Nephron (organoid): ENCODE measurements around the gene SHKBP1.

Experiments
- H3K27ac Mint-ChIP-seq, 3 experiments: 2 replicates each; pipeline ENCODE4 v1.8.0; 2020; ENCODE audit warnings: mixed read lengths in 3 of 3, mild to moderate bottlenecking in 2 of 3, moderate library complexity in 1 of 3
- H3K27me3 Mint-ChIP-seq: 2 replicates; pipeline ENCODE4 v1.8.0; 2021; ENCODE audit warnings: low read depth, mild to moderate bottlenecking, moderate library complexity, mixed read lengths
- H3K36me3 Mint-ChIP-seq: 2 replicates; pipeline ENCODE4 v1.8.0; 2020; ENCODE audit warnings: low read depth, mixed read lengths
- H3K4me1 Mint-ChIP-seq: 2 replicates; pipeline ENCODE4 v1.8.0; 2020; ENCODE audit warnings: mixed read lengths
- H3K4me3 Mint-ChIP-seq, 3 experiments: 2 replicates each; pipeline ENCODE4 v1.8.0; 2020; ENCODE audit warnings: mild to moderate bottlenecking in 3 of 3, mixed read lengths in 3 of 3, moderate library complexity in 2 of 3
- H3K9me3 Mint-ChIP-seq: 2 replicates; pipeline ENCODE4 v1.8.0; 2020; ENCODE audit warnings: mixed read lengths
- TF ChIP-seq, protein P1 (sequence below), 3 experiments: fragments of 200-600 bp; sonication (generic); IDR thresholded peaks; one replicate each; pipeline ENCODE4 v1.5.0; 2021; ENCODE audit warnings: antibody characterized with exemption in 3 of 3; ENCODE audit not compliant: unreplicated experiment in 3 of 3

Gene SHKBP1

DNA sequence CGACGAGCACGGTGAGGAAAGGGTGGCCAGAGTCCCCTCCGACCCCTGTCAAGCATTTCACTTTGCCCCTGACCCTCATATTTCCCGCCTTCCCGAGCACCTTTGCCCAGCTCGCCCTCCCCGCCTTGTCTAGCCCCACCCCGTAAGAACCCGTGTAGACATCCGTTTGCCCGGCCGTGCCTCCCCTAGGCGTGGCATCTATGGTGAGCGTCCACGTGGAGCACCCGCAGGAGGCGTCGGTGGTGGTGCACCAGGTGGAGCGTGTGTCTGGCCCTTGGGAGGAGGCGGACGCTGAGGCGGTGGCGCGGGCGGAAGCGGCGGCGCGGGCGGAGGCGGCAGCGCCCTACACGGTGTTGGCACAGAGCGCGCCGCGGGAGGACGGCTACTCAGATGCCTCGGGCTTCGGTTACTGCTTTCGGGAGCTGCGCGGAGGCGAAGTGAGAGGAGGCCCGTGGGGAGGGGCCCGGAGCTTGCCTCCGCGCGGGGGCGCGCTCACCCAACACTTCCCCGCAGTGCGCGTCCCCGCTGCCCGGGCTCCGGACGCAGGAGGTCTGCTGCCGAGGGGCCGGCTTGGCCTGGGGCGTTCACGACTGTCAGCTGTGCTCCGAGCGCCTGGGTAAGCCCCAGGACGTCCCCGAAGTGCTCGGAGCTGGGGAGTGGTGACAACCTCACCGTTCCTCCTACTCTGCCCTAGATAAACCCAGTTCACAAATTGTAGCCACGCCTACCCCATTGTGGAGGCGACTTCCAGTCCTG is 28.7 kb downstream of the SHKBP1 start:
- peaks cover 35% of the 10 kb centered on the region for H3K27me3 Mint-ChIP-seq
- TF ChIP-seq, protein P1, sequence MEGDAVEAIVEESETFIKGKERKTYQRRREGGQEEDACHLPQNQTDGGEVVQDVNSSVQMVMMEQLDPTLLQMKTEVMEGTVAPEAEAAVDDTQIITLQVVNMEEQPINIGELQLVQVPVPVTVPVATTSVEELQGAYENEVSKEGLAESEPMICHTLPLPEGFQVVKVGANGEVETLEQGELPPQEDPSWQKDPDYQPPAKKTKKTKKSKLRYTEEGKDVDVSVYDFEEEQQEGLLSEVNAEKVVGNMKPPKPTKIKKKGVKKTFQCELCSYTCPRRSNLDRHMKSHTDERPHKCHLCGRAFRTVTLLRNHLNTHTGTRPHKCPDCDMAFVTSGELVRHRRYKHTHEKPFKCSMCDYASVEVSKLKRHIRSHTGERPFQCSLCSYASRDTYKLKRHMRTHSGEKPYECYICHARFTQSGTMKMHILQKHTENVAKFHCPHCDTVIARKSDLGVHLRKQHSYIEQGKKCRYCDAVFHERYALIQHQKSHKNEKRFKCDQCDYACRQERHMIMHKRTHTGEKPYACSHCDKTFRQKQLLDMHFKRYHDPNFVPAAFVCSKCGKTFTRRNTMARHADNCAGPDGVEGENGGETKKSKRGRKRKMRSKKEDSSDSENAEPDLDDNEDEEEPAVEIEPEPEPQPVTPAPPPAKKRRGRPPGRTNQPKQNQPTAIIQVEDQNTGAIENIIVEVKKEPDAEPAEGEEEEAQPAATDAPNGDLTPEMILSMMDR (IDR thresholded peaks at IDR 0.05; ENCODE audit: unreplicated experiment in 3 of 3), result no peak
- peaks cover 4% of the 10 kb centered on the region for H3K36me3 Mint-ChIP-seq
- peak overlapping the region; percentile 61 to 85 (median 64) for H3K27ac Mint-ChIP-seq
- H3K4me3 Mint-ChIP-seq, result peak overlapping the region; percentile 84 to 87 (median 84)
- no peaks in the 10 kb centered on the region for H3K9me3 Mint-ChIP-seq
- peaks cover 51% of the 10 kb centered on the region for H3K4me1 Mint-ChIP-seq

DNA sequence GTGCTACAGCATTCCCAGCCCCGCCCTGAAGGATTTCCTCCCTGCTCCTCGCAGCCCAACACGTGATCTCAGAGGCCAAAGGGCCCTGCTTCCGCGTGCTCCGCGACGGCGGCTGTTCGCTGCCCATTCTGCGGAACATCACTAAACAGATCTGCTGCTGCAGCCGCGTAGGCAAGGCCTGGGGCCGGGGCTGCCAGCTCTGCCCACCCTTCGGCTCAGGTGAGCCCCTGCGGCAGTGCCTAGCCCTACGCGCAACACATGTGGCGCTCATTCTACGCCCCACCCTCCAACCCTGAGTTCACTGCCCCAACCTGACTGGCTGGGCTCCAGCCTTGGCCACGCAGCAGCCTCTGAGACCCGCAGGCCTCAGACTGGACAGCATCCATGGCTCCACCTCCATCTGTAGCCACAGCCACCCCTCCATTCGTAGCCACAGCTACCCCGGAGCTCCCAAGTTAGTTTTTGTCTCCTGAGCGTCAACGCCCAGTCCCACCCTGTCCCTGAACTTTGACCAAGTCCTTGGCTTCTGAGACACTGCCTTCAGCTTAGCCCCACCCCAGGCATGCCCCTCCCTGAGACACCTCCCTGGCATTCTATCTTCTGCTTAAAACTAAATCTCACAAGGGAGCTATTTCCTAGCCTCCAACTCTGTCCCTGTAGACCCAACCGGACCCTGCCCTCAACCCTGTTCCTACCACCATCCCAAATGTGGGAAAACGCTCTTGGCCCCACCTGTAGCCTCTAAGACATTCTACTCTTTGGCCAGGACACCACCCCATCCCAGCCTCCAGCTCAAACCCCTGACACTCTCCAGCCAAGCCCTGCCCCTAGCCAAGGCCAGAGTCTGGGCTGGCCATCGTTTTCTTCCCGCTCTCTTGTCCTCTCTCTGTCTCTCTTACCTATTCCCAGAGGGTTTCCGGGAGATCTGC is 30.9 kb downstream of the SHKBP1 start:
- Mint-ChIP-seq H3K27ac (peak overlapping the region in 2 of 3 experiments; percentile 24 to 75), H3K27me3 (peaks cover 37% of the 10 kb centered on the region), H3K9me3 (no peaks in the 10 kb centered on the region), H3K4me3 (peak overlapping the region in 2 of 3 experiments; percentile 50 to 67), H3K4me1 (peaks cover 50% of the 10 kb centered on the region), H3K36me3 (peaks cover 13% of the 10 kb centered on the region)
- TF ChIP-seq, protein P1 (IDR thresholded peaks at IDR 0.05; ENCODE audit: unreplicated experiment in 3 of 3), result no peak

DNA sequence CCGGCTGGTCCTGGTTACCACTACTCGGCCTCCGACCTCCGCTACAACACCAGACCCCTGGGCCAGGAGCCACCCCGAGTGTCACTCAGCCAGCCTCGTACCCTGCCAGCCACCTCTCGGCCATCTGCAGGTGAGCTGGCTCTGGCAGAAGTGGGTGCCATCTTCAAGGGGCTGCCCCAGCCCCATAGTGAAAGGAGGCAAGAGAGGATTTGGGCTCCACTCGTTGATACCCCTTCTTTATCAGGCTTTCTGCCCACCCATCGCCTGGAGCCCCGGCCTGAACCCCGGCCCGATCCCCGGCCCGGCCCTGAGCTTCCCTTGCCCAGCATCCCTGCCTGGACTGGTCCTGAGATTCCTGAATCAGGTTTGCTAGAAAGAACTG is 31.6 kb downstream of the SHKBP1 start:
- peaks cover 15% of the 10 kb centered on the region for H3K36me3 Mint-ChIP-seq
- H3K4me3 Mint-ChIP-seq, result peak overlapping the region in 2 of 3 experiments; percentile 29 to 66
- H3K9me3 Mint-ChIP-seq, result no peaks in the 10 kb centered on the region
- TF ChIP-seq, protein P1 (IDR thresholded peaks at IDR 0.05; ENCODE audit: unreplicated experiment in 3 of 3), result no peak
- peaks cover 40% of the 10 kb centered on the region for H3K27me3 Mint-ChIP-seq
- peaks cover 43% of the 10 kb centered on the region for H3K4me1 Mint-ChIP-seq
- peak overlapping the region in 1 of 3 experiments; percentile 48 for H3K27ac Mint-ChIP-seq

DNA sequence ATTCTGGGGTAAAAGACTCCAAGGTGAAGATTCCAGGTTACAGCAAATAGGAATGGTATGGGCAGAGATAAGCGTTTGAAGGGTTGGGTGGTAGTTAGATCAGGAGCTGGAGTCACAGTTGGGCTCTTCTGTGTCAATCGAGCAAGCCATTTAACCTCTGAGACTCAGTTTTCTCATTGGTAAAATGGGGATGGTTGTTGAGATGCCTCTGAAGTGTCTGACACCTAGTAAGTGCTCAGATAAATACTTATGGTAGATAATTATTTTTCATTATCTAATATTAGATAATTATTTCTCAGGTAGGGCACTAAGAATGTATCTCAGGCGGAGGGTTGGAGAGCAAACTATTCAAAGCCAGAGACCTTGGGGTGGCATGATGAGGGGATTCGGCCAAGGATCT is 32.3 kb downstream of the SHKBP1 start:
- H3K27me3 Mint-ChIP-seq, result peaks cover 38% of the 10 kb centered on the region
- H3K27ac Mint-ChIP-seq, result peak overlapping the region in 2 of 3 experiments; percentile 17 to 55
- H3K4me1 Mint-ChIP-seq, result peaks cover 38% of the 10 kb centered on the region
- H3K9me3 Mint-ChIP-seq, result no peaks in the 10 kb centered on the region
- peak overlapping the region; percentile 51 to 66 (median 65) for H3K4me3 Mint-ChIP-seq
- TF ChIP-seq, protein P1 (IDR thresholded peaks at IDR 0.05; ENCODE audit: unreplicated experiment in 3 of 3), result no peak
- H3K36me3 Mint-ChIP-seq, result peaks cover 15% of the 10 kb centered on the region

DNA sequence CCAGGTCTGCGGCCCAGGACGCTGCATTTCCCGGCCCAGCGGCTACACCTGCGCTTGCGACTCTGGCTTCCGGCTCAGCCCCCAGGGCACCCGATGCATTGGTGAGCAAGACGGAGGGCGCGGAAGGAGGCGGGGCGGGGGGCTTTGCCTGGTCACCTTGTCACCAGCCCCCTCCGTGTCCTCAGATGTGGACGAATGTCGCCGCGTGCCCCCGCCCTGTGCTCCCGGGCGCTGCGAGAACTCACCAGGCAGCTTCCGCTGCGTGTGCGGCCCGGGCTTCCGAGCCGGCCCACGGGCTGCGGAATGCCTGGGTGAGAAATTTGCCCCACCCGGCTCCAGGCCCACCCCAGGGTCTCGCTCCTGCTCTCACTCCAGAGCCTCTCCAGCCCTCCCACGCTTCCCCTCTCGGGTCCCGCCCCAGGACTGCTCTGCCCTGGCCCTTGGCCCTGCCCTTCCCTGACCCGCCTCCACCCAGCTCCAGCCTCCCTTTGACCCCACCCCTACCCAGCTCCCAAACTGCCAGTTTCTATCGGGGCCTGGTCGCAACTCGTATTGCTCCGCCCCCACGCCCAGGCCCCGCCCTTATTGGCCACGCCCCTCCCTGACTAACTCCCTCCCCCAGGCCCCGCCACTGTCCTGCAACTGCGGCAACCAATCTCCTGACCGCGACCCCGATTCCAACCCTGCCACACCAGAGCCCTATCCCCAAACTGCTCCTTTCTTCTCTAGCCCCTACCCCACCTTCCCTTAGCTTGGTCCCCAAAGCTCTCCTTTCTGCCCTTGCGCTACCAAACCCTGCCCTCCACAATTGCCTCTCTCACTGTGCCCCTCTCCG is 33.1 kb downstream of the SHKBP1 start:
- Mint-ChIP-seq H3K27me3 (peaks cover 38% of the 10 kb centered on the region), H3K36me3 (peaks cover 19% of the 10 kb centered on the region), H3K9me3 (no peaks in the 10 kb centered on the region), H3K27ac (peak overlapping the region; percentile 41 to 91 (median 85)), H3K4me1 (peaks cover 34% of the 10 kb centered on the region), H3K4me3 (peak overlapping the region; percentile 53 to 70 (median 69))
- TF ChIP-seq, protein P1 (IDR thresholded peaks at IDR 0.05; ENCODE audit: unreplicated experiment in 3 of 3), result no peak
